ENCODE measurements around the gene POLR3GL.

GRCh38 chr1:145986551-145986950, 22.1 kb downstream of the POLR3GL start:
- no peak for TF ChIP-seq CTCF (conservative IDR thresholded peaks at IDR 0.05; ENCODE audit: low read depth, low read length)
- no peak for TF ChIP-seq EZH2 (IDR thresholded peaks at IDR 0.05; ENCODE audit: borderline replicate concordance, low read depth, low read length, poor library complexity, severe bottlenecking)

Measured in A673 (cell line).